Activated CD4-positive, alpha-beta T cell treated with anti-CD3 and anti-CD28 coated beads, Interleukin-10, Interleukin-2, amounts not matched to agents 100 ng/mL and 50 ng/mL, durations not matched to agents 16 hours and 8 hours (primary cell): ENCODE data around the gene SKAP1.

Source experiments
- DNase-seq: peaks from one replicate; pipeline ENCODE4 v3.0.0-alpha.2; 2020

The SKAP1 gene

DNA sequence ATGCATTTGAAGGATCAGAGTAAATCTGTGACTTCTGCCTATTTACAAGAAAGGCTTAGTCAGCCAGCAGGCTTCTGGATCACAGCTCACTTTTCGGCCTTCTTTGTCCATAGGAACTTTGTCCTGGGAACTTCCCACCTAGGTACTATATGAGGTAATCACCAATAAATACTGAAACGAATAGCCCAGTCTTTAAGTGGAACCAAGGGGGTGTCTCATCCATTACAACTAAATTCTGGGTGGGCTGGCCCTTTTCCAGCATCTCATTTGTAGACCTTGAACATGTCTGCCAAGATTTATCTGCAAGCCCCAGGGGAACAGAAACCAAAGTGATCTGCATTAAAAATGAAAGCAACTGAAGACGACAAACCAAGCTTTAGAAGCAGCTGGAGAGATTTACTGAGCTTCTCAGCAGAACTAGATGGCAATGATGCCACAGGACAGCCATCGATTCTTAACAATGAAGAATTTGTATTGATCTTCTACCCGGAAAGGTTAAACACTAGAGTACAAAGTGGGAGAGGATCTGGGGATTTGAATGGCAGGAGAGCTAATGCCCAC lies 267.0 kb downstream of the SKAP1 start:
- DNase-seq = no peak

DNA sequence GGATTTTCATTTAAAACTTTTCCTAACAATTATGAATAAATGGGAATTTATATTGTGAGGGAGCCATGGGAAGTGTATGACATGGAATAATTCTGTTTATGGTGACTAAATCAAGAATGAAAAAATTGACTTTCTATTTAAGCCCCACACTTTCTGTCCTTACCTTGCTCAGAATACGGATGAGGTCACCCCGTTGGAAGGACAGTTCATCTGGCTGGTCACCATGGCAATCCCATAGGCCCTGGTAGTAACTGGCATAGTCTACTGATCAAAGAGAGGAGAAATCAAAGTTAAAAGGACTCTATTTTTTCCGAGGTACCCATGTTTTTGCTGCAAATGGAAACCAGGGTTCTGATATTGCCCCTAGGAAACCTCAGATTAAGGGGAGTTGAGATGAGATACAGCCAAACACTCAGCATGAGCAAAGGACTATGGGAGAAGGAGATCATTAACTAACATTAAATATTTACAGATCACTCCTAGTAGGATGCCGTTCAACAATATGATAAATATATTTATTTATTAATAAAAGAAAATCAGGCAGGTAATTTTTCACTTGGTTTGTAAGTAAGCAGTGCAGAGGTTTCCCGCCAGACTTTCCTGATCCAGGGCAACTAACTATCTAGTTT lies 267.6 kb downstream of the SKAP1 start:
- DNase-seq = no peak

DNA sequence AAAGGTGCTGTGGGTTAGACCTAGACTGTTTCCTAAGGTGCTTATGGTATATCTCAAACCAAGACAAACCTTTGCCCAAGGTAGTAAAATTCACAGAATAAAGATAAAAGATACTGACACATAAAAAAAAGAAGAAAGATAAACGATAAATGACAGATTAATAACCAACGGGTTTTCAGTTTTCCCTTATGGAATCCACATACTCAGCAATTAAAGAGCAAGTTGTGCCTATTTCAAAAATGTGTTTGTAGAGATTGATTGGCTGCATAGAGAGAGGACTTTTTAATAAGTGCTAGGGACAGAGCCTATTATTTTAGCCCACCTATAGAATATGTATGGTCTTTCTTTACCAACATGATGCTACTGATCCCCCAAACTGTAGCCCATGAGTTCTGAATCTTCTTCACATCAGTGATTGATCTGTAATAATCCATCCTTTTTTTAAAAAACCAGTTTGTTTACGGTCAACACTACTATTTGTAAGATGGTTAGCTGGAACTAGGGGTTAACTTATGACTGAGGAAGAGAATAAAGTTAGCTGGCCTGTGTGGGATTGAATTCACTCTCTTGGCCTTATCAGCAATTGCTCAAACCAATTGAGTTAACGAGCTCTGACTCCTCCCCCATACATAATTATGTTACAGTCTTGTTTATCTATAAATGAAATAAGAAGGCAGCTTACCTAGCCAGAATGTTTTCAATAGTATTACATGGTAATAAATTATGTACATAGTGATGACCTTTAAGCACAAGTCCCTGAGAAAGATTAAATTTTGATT lies 268.7 kb downstream of the SKAP1 start:
- DNase-seq = no peak

DNA sequence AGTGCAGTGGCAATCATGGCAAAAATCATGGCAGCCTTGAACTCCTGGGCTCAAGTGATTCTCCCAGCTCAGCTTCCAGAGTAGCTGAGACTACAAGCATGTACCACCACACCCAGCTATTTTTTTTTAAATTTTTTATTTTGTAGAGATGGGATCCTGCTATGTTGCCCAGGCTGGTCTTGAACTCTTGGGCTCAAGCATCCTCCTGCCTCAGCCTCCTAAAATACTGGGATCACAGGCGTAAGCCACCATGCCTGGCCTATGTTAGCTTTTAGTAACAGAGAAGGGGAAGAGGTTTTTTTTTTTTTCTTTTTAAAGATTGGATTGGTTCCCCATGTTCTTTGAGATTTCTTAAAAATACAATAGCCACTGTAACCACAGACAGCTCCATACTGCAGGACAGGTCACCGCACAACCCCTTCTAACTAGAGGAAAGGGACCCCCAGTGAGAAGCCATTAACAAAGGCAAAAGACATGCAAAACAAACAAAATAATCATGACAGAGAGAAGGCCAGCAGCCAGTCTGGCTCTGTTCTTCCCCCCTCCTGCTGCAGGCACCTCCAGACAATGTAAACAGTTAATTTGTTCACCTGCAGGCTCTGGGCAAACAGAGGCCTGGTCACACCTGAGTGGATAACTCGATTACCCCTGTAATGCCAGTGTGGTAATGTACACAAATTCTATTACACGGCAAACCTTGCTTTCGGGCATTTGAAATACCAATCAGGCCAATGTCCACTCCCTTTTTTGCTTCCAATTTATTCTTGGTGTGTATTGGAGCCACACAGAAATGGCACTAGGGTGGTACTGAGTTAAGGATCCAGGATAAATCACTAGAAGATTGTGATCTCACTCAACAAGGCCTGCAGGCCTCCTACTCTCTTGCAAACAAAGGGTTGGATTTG lies 269.6 kb downstream of the SKAP1 start:
- DNase-seq = no peak

DNA sequence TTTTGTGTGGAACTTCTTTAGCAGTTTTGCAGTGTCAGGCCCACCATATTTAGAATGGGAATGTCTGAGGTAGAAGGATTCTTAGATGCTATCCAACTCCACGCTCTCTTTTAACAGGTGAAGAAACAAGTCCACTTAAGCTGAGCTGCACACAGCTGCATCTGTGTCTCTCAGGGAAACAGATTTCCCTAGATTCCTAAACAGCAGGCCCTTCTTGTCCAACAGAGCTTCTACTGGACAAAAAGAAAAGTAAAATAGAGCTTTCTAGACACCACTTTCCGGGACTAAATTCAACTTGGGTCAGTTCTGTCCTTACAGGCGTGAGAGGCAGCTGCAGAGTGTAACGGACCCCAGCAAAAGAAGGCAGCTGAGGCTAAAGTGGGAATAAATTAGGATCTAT lies 270.8 kb downstream of the SKAP1 start:
- no peak for DNase-seq

DNA sequence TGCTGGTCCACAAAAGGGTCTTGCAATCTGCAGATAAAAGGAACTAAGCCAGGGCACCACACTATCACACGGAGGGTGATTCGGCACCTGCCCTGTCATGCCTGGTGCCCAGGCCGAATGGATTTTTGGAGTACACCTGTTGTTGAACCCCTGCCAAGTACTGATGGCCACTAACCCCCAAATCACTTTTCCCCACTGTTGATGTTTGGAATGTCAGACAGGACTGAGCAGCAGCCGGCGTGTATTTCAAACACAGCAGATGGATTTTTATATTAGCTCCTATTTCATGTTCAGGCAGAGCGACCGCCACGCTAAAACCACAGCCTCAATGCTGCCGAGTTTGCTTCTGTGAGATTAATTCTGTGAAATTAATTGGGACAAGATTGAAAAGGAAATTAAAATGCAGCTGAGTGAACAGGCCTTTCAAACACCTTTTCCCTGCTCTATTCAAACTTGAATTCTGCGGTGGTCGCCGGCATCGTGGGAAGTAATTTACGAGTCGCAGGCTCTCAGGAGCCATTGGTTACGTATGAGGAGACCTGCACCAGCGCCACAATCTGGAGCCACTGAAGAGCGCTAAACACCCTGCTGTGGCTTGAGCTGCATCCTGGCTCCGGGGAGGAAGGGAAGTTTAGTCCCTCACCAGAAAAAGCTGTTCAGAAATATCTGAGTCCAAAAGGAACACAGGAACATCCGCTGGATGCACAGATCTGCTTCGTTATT lies 274.0 kb downstream of the SKAP1 start:
- DNase-seq = no peak

DNA sequence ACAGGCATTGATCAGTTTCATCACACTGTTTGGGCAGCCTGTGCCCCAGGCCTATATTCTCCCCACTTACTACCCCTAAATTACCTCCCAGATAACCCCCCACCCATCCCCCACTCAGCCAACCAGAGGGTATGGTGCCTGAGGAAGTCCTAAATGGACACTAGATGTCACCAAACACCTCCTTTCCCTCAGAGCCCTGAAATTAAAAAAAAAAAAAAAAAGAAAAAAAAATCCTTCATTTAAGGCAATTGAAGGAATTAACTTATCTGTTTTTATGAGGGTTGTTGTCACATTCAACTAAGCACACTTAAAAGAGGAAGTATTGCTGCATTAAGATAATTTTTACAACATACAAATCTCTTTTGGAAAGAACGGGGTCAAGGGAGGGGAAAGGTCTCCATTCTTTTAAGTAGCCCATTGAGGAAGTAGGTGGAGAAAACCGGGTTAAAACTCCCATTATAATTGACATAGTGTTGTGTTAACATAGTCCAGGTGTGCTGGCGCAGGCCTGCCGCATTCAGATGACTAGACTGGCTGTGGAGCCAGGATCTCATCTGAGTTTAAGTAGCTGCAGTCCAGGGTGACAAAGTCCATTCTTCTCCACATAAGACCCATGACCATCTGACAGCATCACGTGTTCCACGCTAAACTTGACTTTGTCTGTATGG lies 276.2 kb downstream of the SKAP1 start:
- DNase-seq = no peak

DNA sequence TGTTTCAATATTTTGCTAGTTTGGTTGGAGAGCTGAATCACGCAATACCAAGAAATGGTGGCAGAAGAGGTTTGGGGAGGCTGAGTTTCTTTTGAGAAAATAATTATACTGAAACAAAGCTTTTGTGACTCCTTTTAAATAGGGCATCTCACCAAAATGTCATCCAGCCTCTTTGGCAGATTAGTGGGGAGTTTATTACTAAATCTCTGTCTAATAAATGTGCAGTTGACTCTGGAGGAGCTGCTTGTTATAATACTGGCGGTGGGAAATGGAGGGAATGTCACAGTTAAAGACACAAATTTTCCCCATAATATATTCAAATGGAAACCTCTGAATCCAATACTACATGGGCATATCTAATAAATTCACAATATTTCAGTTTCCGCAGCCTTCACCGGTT lies 277.7 kb downstream of the SKAP1 start:
- DNase-seq = no peak

DNA sequence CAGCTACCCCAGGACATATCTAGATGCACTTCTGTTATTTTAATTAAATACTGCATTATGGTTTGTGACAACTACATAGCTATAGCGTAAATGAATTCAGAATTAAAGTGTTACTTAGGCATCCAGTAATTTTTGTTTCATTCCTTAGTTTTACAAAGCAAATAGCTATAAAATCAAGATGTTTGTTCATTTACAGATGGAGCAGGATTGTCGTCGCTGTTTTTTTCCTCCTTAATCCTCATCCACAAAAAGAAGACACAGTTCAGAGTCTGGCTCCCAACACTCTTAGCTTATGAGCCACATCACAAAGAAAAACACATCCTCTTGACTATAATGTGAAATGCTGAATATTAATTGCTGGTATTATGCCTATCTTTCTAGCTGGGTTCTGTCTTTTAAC lies 278.8 kb downstream of the SKAP1 start:
- DNase-seq = no peak

DNA sequence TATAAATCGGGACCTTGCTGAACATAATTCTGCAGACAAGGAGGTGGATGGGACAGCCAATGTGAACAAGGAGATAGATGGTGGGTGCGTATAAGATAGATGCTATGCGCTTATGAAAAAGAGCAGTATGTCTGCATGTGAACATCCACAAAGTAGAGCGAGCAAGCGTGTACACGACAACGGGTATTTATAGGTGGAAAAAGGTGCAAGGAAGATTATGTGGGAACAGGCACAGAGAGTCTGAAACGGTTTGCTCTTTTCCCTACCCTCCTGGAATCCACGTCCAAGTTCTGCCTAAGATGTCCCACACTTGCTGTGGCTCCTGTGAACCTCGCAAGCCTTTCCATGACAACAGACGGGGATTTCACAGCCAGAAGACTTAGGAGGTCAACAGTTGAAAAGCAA lies 279.4 kb downstream of the SKAP1 start:
- no peak for DNase-seq

DNA sequence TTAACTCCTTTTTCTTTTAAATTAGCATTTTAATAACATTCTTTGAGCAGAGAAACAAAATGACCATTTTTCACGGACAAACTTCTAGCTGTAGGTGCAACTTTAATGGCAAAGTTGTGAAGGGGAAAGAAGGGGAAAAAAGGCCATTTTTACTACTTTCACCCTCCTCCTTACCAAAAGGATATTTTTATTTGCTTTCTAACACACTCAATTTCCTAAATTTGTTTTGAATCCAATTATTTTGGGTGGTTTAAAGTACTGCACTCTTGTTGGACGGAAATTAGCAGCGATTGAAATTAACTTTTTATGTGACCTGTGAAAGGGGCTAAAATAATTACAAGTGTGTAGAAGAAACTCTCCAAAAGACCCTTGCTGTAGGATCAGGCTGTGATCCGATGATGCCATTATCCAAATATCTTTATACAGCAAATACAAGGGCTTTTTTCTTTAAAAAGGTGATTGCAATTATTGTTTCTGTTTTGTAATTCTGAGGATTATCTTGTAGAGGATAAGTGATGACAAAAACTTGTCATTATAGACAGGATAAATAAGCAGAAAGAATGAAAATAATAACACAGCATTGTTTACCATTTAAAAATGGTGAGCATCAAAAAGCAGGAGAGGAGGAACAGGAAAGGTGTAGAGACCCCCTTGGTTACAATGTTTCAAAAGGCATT lies 280.1 kb downstream of the SKAP1 start:
- DNase-seq = no peak

DNA sequence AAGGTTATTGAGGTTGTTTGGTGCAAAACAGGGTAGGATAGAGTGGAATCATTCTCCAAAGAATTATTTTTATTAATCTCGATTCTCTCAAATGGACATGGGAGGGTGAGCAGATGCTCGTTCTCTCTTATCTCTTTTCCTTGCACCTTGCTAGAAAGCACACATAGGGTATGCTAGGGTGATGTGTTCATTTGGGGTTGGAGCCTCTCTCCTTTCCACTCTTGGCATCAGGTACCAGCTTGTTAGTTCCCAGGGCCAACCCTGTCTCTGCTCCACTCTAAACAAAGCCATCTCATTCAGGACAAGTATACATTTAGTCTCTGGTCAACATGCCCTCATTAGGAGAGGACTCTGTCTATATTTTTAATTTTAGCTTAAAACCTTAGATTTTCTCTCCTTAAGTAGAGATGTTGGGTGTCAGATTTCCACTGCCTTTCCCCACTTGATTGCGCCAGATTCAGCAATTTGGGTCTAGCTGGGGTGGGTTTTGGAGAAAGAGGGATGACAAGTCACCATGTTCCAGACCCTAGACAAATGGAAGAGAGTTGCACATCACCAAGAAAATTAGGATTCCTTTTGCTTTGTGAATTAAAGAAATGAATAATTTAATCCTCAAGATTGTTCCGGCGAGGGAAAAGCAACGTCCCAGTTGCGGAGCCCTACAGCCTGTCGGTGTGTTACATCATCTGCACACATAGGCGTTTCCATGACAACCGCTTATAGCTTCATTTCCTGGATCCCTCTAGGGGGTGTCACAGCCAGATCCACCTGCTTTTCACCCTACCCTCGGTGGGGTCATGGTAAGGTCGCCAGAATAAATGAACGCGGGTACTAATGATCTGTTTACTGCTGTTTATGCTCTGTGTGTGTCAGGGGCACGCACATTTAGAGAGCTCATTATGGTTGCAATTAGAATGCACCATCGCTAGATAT lies 280.9 kb downstream of the SKAP1 start:
- DNase-seq = no peak

DNA sequence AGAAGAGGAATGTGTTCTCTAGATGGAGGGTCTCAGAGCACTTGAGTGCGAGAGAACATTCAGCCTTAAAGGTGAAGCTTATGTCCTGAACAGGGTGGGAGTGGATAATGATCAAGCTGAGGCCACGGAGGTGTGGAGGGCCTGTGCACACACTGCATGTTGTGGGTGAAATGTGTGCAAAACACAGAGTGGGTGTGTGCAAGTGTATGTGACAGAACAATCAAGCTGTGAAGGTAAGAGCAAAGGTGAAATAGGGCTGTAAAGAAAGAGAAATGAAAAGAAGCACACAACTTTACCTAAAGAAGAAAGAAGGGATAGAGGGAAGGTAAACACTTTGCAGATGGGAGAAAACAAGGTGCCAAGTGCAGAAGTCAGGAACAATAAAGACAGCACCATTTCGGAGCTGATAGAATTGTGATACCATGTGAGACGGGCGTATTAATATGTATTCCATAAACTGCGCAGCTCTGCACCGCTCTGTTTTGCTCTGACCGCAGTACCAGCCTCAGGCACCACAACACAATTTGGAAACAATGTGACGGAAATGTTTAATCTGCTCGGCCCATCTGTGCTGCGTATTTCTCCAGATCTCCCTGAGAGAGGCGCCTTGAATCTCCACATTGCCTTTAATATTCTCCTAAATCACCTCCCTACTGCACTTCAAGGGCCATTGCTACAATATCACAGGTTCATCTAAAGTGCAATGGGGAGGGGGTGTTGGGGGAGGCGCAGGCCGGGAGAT lies 281.8 kb downstream of the SKAP1 start:
- DNase-seq = no peak

DNA sequence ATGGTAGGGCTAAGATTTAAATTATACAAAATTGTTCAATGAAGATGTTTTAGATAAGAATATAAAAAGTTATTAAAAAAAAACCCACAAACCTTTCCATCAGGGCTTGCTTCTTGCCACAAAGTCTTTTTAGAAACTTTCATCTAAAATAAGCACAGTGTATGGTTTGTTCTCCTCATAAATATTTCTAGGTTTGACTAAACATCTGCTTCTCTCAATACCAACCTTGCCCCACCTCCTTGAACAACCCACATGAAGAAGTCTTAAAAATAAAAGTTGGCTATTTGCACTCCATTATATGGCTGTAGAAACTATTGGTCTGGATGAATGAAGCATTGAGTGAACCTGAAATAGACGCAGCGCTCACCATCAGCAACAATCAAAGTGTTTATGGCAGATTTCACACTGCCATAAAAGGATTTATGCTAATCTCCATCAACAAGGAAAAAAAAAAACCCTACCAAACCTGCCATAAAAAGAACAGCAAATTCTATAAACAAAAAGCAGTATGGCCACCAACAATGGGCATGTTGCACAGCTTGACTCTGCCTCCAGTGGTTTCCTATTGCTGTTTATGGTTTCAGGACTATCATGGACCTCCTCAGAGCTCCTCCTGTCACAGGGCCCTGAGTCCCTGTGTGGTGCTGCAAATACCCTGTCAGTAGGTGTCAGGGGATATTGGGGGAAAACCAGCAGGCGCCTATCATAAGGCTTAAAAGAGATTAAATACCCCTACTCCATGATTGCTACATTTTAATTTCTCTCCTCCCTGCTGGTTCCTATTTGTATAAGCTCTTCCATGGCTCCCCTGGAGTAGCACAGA lies 284.8 kb downstream of the SKAP1 start:
- DNase-seq = no peak

DNA sequence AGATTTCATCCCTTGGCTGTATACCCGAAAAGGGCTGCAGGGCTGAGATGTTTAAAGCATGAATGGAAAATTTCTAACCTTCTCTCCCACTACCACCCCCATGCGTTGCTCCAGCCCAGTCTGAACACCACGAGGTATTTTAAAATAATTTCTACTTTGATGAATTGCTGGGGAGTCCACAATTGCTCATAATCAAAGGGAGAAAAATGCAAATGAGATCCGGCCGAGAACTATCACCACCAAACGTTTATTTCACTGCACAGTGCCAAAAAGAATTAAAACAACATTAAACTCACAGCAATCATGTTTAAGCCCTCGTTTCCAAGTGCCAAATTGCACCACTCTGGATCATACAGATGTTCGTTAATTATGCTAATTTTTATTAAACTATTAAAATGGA lies 285.8 kb downstream of the SKAP1 start:
- DNase-seq = no peak

DNA sequence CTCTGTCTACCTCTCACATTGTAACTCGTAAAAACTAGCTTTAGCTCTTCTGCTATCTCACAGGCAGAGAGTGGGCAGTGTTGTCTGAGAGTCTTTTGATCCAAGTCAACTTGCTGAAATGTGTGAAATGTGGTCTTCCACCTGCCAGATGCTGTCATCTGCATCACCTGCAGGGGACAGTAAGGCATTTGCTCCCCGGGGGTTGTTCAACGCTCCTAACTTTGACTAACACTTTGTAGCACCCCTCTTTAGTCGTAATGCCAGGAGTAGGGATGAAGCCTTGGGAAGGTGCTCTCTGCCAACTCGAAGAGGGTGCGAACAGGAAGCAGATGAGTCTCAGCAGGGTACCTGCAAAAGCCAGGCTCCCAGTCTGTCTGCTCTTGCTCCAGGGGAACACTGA lies 286.4 kb downstream of the SKAP1 start:
- DNase-seq = no peak

DNA sequence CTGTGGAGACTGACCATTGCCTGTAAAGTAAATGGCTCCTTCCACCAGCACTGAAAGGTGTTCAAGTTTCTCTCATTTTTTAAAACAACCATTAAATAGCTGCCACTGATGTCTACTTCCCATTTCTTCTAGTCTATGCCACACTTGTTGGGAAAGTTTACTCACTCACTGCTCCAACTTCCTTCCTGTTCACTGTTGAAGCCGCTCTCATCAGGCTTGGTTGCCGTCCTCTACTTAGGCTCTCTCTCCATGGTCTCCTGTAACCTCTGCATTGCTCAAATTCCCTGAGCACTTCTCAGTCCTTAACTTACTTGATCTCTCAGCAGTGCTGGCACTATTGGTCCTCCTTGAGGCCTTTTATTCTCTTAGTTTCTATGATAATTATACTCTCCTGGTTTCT lies 290.1 kb downstream of the SKAP1 start:
- DNase-seq = no peak

DNA sequence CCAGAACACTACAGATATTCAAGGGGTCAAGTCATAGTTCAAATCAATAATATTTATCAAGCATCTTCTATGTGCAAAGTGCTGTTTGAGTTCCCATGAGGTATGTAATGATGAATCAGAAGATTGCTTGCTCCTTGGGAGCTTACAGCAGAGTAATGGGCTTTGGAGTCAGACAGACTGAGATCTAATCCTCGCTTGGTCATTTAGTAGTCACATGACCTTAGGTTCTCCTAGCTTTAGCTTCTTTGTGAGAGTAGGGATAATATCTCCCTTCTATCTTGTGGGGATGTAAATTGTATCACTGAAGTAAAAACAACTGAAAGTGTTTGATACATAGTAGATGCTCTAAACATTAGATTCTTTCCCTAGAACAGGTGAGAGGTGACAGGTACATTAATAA lies 292.4 kb downstream of the SKAP1 start:
- no peak for DNase-seq
